DND-41 (cell line): ENCODE results near the gene NR1H4.
"Not testable (repeated sequence)": the region's sequence is repeated elsewhere in the genome, so short reads cannot be mapped to it uniquely, and the experiment has no call there.

Experiments
- ATAC-seq: fragments of 200-7000 bp; cut with Tn5 transposase; 3 replicates; pipeline ENCODE4 v1.9.1; 2021; ENCODE audit warnings: low read depth; ENCODE audit not compliant: insufficient read depth
- DNase-seq: peaks from one replicate; pipeline ENCODE4 v3.0.0-alpha.2; 2020
- H2AFZ ChIP-seq: 2 replicates; pipeline ENCODE4 v1.6.0; 2012; ENCODE audit warnings: low read depth, low read length
- H3K27ac ChIP-seq: 2 replicates; pipeline ENCODE4 v1.5.1; 2012; ENCODE audit warnings: low read length, inconsistent platforms
- H3K27me3 ChIP-seq: fragments of 200-600 bp; sonication (generic); 2 replicates; pipeline ENCODE4 v1.6.0; 2012; ENCODE audit warnings: low read length, mild to moderate bottlenecking, inconsistent platforms; ENCODE audit not compliant: insufficient read depth, poor library complexity
- H3K36me3 ChIP-seq: 2 replicates; pipeline ENCODE4 v1.5.1; 2012; ENCODE audit warnings: low read length, inconsistent platforms; ENCODE audit not compliant: insufficient read depth
- H3K4me1 ChIP-seq: 2 replicates; pipeline ENCODE4 v1.5.1; 2012; ENCODE audit warnings: mild to moderate bottlenecking, low read length; ENCODE audit not compliant: insufficient read depth
- H3K4me2 ChIP-seq: 2 replicates; pipeline ENCODE4 v1.6.0; 2012; ENCODE audit warnings: mild to moderate bottlenecking, moderate library complexity, low read length, inconsistent platforms; ENCODE audit not compliant: insufficient read depth
- H3K4me3 ChIP-seq, 2 experiments: fragments of 200-600 bp in 1 of 2; shearing (Covaris generic) in 1 of 2; 2 replicates each; pipeline ENCODE4 v1.5.1; 2012 to 2016; ENCODE audit warnings: inconsistent platforms in 2 of 2, low read length in 2 of 2, mild to moderate bottlenecking in 2 of 2, low read depth in 1 of 2, moderate library complexity in 1 of 2
- H3K79me2 ChIP-seq: 2 replicates; pipeline ENCODE4 v1.6.0; 2012; ENCODE audit warnings: low read length, inconsistent platforms; ENCODE audit not compliant: insufficient read depth
- H3K9ac ChIP-seq: 2 replicates; pipeline ENCODE4 v1.6.0; 2012; ENCODE audit warnings: low read depth, mild to moderate bottlenecking, inconsistent platforms, low read length, moderate library complexity
- H3K9me3 ChIP-seq: 2 replicates; pipeline ENCODE4 v1.5.1; 2012; ENCODE audit warnings: low read length, moderate library complexity, mild to moderate bottlenecking, inconsistent platforms; ENCODE audit not compliant: insufficient read depth, severe bottlenecking
- H4K20me1 ChIP-seq: 2 replicates; pipeline ENCODE4 v1.6.0; 2012; ENCODE audit warnings: low read length; ENCODE audit not compliant: insufficient read depth
- CTCF ChIP-seq: IDR thresholded peaks from 2 replicates; pipeline ENCODE4 v1.5.1; 2012; ENCODE audit warnings: borderline replicate concordance, low read length, moderate library complexity, mild to moderate bottlenecking; ENCODE audit not compliant: poor library complexity, severe bottlenecking; ENCODE audit errors: extremely low read depth
- EZH2 ChIP-seq: IDR thresholded peaks from 3 replicates; pipeline ENCODE4 v1.6.1; 2012; ENCODE audit warnings: borderline replicate concordance, low read depth, mild to moderate bottlenecking, moderate library complexity, low read length, inconsistent platforms; ENCODE audit not compliant: severe bottlenecking

NR1H4 gene

DNA sequence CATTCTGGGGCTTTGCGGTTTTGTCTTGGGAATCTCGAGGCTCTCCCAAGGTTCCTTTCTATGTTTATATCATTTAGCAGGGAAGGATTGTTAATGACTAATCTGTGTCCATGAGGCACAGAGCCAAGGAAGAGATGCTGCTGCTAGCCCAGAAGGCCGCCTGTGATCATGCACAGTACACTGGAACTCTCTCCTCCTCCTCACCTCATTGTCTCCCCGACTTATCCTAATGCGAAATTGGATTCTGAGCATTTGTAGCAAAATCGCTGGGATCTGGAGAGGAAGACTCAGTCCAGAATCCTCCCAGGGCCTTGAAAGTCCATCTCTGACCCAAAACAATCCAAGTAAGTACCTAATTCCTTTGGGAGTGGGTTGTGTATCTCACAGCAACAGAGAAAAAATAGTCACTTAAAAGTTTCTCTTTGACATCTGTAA lies at the start of gene NR1H4:
Gene NR1H4 (plus strand): TSS at position 151 of the 435 bp plus-strand sequence. CDS start 19,458 bp downstream, outside the sequence.
- Histone ChIP-seq H2AFZ (no peak within 1 kb of the TSS), H3K27me3 (peaks cover 9% of the 10 kb centered on the region), H3K4me3 (no peak within 1 kb of the TSS), H3K9ac (no peak within 1 kb of the TSS), H3K4me1 (no peaks in the 10 kb centered on the region), H3K9me3 (no peaks in the 10 kb centered on the region), H3K4me2 (no peak within 1 kb of the TSS), H4K20me1 (no peaks in the 10 kb centered on the region), H3K36me3 (no peaks in the 10 kb centered on the region), H3K79me2 (no peaks in the 10 kb centered on the region), H3K27ac (no peak within 1 kb of the TSS)
- ATAC-seq (no peak), DNase-seq (no peak)
- TF ChIP-seq EZH2, result no peak
- TF ChIP-seq CTCF, result no peak

- Histone ChIP-seq H3K36me3 (no peaks in the 10 kb centered on the region), H3K9me3 (no peaks in the 10 kb centered on the region), H3K79me2 (no peaks in the 10 kb centered on the region), H3K9ac (no peak overlapping the region), H3K4me2 (no peak overlapping the region), H2AFZ (no peak overlapping the region), H3K27ac (no peak overlapping the region), H3K27me3 (no peaks in the 10 kb centered on the region), H4K20me1 (no peaks in the 10 kb centered on the region), H3K4me3 (no peak overlapping the region), H3K4me1 (no peaks in the 10 kb centered on the region)
- TF ChIP-seq CTCF, result no peak
- TF ChIP-seq EZH2, result no peak
- DNase-seq, result no peak
- no peak for ATAC-seq
Measured at GRCh38 chr12:100426145-100426544, 47.5 kb upstream of the NR1H4 start.

- no peak for ATAC-seq
- H2AFZ ChIP-seq, result no peak overlapping the region
- no peaks in the 10 kb centered on the region for H3K4me1 ChIP-seq
Measured at GRCh38 chr12:100427078-100427477, 46.6 kb upstream of the NR1H4 start.

DNA sequence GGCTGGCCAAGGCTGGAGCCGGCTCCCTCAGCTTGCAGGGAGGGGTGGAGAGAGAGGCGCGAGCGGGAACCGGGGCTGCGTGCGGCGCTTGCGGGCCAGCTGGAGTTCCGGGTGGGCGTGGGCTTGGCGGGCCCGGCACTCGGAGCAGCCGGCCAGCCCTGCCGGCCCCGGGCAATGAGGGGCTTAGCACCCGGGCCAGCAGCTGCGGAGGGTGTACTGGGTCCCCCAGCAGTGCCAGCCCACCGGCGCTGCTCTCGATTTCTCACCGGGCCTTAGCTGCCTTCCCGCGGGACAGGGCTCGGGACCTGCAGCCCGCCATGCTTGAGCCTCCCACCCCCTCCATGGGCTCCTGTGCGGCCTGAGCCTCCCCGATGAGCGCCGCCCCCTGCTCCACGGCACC lies 43.4 kb upstream of the NR1H4 start:
- H2AFZ ChIP-seq, H3K4me3 ChIP-seq: not testable (repeated sequence)

More at GRCh38 chr12:100427078-100427477, 46.6 kb upstream of the NR1H4 start:
- Histone ChIP-seq H3K4me3 (no peak overlapping the region), H3K27me3 (no peaks in the 10 kb centered on the region), H3K27ac (no peak overlapping the region), H4K20me1 (no peaks in the 10 kb centered on the region), H3K9me3 (no peaks in the 10 kb centered on the region), H3K36me3 (no peaks in the 10 kb centered on the region), H3K9ac (no peak overlapping the region), H3K79me2 (no peaks in the 10 kb centered on the region), H3K4me2 (no peak overlapping the region)
- TF ChIP-seq EZH2, result no peak
- no peak for TF ChIP-seq CTCF
- no peak for DNase-seq

More for the DNA sequence above, 43.4 kb upstream of the NR1H4 start:
- not testable (repeated sequence) for H3K4me2 ChIP-seq, H3K27me3 ChIP-seq, ATAC-seq, H3K9ac ChIP-seq, H3K27ac ChIP-seq, H3K79me2 ChIP-seq, H3K9me3 ChIP-seq, DNase-seq, H3K36me3 ChIP-seq, H3K4me1 ChIP-seq, H4K20me1 ChIP-seq
